GM11168 (cell line): ENCODE data around the gene COL1A1.

Source experiments
- in situ Hi-C: fragments of 300-500 bp; cut with MboI; formaldehyde crosslinking; loops from one replicate; pipeline ENCODE4 v1.12.0; 2022; ENCODE audit warnings: low sequenced_read_pairs; ENCODE audit not compliant: unreplicated experiment

The COL1A1 gene

GRCh38 chr17:50163843-50164696, 37.4 kb downstream of the COL1A1 start:
- in situ Hi-C loops: no loop called here

GRCh38 chr17:50162466-50163254, 38.8 kb downstream of the COL1A1 start:
- in situ Hi-C loops: no loop called here

GRCh38 chr17:50161911-50162288, 39.5 kb downstream of the COL1A1 start:
- in situ Hi-C loops: no loop called here

DNA sequence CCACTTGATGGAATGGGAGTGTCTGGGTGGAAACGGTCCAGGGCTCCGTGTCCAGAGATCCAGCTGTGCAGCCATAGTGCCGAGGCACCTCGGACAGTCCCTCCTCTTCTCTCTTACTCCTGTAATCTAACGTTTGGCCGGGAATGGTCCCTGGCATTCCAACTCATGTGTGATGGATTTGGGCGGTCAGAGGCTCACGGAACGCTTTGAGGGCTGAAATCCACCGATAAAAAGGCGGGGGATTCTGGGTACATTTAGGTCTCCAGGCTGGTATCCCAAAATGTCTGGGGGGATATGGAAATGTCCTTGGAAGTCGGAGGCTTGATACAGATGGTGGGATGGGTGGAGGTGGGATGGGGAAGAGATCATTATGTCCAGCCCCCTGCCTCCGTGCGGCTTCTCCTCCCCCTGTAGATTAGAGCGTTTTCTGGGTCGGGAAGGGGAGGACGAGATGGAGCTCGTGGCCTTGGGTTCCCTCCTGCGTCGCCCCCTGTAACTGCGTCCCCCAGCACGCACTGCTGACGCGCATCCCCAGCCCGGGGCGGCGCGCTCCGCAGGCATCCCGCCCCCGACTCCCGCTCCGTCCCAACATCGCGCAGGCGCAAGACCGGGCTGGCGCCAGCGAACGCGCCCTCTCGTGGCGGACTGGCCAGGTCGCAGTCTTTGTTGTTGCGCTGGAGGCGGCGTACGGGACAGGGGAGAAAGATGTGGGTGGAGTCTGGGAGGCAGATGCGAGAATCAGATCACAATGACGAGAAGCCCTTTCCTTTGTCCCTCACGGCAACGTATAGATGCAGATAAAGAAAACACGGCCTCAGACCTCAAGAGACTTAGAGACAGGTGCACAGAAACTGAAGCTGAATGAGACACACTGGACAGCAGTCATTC, 40.2 kb downstream of the COL1A1 start:
- in situ Hi-C loops: no loop called here

DNA sequence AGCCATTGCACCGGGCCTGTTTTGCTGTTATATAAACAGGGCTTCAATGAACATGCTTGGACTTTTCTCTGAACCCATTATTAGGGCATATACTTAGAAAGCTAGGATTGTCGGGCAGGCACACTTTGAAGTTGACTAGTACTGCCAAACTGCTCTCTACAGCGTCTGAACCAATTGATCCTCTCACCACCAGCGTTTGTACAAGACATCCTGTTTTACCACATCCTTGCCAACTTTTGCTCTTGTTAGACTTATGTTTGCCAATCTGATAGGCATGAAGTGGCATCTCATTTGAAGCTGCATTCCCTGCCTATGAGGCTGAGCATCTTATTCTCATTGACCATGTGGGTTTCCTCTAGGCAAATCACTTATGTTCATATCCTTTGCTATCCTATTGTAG, 43.5 kb downstream of the COL1A1 start:
- in situ Hi-C loops: no loop called here

- in situ Hi-C loops: no loop called here
Measured at GRCh38 chr17:50155115-50155819, 46.2 kb downstream of the COL1A1 start.

DNA sequence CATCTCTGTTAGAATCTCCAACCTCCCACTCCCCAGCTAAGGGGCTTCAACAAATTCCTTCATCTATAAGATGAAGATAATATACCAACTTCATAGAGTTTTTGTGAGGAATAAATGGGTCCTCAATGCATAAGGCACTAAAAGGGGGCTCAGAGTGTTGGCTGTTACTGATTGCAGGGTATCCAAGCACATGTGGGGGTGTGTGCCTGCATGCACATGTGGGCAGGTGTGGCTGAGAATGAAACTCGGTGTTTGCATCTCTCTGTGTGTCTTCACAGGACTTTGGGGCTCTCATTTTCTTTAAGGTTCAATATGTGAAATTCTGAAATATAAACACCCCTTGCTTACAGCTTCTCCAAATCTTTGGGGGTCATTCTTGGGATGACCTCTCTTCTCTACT, 46.8 kb downstream of the COL1A1 start:
- in situ Hi-C loops: no loop called here

DNA sequence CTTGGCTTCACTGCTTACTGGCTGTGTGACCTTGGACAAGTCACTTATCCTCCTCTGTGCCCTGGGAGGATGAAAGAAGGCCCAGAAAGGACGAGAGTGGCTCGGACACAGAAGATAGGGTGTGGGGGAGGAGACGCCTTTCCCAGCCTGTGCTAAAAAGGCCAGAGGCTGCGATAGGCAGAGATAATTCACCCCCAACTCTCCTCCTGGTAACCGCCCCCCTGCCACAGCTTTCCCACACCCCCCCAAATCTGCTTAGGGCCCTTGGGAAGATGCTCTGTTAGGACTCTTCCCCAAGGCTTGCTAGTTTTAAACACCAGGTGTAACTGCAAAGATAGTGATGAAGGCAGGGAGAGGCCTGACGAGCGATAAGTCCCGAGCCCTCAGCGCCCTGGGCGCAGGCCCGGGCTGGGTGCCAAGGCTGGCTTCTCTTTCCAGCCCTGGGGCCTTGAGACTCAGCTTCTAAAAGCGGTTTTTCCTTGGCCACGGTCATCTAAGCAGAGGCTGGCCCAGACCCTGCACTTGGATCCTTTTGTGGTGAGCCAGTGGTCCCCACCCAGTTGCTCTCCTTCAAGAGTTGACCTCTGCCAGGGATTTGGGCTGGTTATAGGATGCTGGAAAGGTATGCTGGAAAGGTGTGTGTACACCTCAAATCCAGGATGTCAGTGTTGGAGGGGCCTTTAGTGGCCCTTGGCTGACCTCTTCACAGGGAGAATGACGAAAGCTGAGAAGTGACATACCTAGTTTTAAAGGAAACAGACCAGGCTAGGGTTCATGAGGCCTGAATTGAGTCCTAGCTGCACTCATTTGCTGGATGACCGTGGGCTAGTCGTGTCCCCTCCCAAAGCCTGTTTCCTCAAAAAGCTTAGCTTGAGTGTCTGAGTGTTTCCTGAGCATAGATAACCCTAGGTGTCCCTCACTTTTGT, 47.5 kb downstream of the COL1A1 start:
- in situ Hi-C loops: no loop called here

DNA sequence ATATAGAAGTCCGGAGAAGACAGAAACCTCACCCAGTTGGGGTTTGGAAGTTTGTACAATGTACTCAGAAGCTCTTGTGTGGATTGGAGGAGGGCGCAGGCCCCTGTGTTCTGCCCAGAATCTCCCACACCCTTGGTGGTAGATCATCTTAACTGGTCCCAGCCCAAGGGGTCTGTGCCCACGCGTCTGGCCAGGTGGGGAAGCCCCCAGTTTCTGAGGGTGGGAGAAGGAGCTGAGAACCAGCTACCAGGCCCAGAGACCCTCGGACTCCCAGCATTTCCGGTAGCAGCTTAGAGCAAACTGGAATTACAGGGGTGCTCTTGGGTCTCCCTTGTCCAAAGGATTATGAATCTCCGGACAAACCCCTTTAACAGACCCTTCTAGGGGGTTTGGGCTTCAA, 48.7 kb downstream of the COL1A1 start:
- in situ Hi-C loops: no loop called here

DNA sequence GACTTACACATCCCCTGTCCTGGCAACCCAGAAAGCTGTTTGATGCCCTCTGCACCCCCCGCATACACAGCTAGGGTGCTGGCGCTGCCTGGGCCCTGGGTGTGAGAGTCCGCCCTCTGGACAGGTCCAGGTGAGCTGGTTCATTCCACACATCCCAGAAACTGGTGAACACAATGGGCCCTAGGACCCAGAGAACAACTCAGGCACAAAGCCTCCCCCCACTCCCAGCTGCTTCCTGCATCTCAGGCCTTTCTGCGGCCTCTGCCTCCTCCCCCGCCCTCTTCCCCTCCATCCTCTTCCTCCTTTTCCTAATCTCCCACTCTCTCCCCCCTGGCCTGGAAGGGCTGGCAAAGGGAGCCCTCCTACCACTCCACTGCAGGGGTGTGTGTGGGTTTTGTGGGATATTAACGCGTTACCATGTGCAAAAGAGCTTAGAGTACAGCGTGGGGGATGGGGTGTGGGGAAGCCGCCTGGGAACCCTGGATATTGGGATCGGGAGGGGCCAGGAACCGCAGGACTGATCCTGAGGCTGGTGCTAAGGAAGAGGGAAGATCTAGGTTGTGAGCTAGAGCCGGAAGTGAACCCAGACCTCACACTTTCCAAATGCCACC, 49.4 kb downstream of the COL1A1 start:
- in situ Hi-C loops: no loop called here

GRCh38 chr17:50151041-50151936, 50.1 kb downstream of the COL1A1 start:
- in situ Hi-C loops: no loop called here

DNA sequence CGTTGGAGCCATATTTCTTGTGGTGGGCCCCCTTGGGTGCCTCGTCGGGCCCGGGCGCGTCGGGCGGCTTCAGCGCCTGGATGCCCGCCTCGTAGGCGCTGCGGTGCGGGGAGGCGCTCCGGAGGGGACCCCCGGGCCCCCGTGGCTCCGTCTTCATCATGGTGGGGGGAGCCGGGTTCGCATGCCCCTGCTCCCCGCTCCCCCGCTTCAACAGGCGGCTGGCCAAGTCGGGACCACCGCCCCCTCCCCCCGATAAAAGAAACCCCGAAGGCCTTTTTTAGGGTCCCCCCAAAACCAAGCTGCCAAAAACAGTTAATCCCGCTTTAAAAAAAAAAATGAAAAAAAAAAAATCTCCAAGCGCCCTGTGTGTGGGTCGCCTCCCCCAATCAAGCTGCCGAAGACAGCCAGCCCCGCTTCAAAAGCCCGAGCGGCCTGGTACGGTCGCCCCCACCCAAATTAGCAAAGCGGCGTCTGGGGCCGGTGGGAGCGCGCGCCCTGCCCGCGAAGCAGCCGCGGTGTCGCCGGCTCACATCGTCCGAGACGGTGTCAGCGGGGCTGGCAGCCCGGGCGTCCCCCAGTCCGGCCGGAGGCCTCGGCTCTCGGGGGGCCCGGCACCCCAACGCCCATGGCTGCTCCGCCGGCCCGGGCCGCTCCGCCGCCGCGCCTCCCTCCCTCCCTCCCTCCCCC, 50.9 kb downstream of the COL1A1 start, which contains the start of gene PPP1R9B:
TSS of gene PPP1R9B (minus strand) at position 324 of the 687 bp plus-strand sequence. CDS start at position 160, 164 bp downstream.
- in situ Hi-C loops: no loop called here

DNA sequence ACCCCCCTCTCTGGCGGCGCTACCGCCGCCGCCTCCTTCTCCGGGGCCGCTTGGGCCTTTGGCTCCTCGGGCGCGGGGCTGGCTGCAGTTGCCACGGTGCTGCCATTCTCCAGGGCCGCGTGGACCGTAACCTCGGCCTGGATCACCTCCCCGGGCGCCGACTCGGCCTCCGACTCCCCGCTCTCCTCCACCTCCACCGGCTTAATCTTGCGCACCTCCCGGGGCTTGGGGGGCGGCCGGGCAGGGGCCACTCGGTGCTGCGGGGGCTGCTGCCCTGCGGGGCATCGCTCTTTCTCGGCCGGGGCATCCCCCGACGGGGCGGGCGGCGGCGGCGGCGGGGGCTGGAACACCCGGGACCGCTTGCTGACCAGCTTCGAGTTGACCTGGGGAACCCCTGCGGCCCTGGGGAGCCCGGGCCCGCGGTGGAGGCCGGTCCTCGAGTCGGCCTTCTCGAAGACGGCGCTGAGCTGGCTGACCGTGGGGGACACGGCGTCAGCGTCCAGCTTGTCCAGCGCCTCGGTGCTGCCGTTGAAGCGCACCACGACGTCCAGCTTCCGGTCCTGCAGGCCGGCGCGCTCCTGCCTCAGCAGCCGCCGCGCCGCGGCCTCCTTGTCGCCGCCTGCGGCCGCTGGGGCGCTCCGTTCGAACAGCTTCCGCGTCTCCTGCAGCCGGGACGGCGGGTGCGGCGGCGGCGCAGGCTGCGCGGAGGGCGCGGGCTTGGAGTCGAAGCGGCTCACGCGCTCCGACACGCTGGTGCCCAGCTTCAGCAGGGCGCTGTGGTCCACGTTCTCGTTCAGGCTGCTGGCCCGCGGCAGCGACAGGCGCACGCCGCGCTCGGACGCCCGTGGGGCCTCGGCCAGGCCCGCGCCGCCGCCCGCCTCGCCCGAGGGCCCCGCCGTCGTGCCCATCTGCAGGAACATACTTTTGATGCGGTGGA, 51.7 kb downstream of the COL1A1 start:
- in situ Hi-C loops: no loop called here

DNA sequence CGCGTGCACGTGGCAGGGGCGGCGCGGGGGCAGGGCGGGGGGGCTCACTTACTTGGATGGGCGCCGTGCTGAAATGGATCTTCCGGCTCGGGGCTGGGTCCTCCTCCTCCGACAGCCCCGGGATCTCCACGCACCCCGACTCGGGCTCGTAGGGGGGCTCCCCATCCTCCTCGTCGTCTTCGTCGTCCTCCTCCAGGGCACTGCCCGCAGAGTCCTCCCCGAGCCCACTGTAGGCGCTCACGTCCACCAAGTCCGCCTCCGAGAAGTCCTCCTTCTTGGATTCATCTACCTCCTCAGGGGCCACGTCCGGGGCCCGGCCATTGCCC, 52.4 kb downstream of the COL1A1 start:
- in situ Hi-C loops: no loop called here

GRCh38 chr17:50148226-50149090, 53.0 kb downstream of the COL1A1 start:
- in situ Hi-C loops: no loop called here
